GM21360 (cell line): ENCODE data around the gene UBXN6.

ENCODE experiments used
- ATAC-seq: cut with Tn5 transposase; IDR thresholded peaks from one replicate; pipeline ENCODE4 v1.9.1; 2021; ENCODE audit warnings: mild to moderate bottlenecking, moderate library complexity; ENCODE audit not compliant: unreplicated experiment

The UBXN6 gene

DNA sequence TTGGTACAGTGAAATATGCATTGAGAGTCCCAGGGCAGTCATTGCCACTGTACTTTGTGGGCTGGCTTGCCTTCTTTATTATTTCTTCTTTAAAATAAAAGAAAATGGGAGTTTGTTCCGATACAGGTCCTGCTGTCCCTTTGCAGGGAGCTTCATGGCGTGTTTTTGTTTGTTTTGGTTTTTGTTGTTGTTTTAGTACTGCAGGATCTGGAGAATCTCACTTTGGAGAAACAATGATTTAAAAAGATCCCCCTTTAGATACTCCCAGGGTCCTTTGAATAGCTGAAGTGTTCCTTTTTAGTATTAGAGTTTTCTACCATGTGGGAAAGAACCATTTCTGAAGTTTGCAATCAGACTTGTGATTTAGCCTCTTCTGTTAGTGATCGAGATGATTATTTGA is 44.0 kb downstream of the UBXN6 start:
- ATAC-seq: no peak

DNA sequence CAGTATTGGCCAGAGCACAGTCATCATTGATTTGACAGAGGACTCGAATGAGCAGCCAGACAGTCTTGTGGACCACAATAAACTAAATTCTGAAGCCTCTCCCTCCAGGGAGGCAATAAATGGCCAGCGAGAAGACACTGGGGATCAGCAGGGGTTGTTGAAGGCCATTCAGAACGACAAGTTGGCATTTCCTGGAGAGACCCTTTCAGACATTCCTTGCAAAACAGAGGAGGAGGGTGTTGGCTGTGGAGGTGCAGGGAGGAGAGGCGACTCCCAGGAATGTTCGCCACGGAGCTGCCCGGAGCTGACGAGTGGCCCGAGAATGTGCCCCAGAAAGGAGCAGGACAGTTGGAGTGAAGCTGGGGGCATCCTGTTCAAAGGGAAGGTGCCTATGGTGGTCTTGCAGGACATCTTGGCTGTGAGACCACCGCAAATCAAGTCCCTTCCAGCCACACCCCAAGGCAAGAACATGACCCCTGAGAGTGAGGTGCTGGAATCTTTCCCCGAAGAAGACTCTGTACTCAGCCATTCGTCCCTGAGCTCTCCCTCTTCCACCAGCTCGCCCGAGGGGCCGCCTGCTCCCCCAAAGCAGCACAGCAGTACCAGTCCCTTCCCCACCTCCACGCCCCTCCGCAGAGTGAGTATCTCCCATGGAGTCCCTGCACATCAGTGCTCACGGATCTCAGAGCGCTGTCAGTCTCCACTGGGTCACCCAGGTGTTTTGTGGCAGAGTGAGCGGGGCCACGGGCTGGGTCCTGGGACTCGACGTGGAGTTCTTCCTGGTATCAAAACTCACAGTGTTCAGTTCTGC is 48.3 kb downstream of the UBXN6 start:
- ATAC-seq: no peak

DNA sequence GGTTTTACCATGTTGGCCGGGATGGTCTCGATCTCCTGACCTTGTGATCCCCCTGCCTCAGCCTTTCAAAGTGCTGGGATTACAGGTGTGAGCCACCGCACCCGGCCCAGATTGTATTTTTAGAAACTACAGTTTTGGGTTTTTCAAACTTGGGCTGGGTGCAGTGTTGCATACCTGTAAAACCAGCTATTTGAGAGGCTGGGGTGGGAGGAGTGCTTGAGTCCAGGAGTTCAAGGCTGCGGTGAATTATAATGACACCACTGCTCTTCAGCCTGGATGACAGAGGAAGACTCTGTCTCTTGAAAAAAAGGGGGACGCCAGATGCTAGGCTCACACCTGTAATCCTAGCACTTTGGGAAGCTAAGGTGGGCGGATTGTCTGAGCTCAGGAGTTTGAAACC is 51.0 kb downstream of the UBXN6 start:
- ATAC-seq: no peak

DNA sequence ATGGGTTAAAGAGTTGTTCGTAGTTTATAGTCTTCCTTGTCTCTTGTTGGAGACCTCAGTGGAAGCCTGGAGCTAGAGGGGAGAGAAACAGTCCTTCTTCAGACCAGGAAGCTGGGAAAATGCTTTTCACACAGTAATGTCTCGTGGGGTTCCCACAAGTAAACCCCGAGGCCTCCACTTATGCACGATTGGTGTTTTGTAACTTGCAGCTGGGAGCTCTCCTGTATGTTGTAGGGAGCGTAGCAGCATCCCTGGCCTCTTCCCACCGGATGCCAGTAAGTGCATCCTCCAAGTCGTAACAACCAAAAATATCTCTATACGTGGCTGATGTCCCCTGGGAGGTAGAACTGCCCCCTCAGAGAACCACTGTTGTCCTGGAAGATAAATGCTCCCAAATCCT is 51.6 kb downstream of the UBXN6 start:
- no peak for ATAC-seq

DNA sequence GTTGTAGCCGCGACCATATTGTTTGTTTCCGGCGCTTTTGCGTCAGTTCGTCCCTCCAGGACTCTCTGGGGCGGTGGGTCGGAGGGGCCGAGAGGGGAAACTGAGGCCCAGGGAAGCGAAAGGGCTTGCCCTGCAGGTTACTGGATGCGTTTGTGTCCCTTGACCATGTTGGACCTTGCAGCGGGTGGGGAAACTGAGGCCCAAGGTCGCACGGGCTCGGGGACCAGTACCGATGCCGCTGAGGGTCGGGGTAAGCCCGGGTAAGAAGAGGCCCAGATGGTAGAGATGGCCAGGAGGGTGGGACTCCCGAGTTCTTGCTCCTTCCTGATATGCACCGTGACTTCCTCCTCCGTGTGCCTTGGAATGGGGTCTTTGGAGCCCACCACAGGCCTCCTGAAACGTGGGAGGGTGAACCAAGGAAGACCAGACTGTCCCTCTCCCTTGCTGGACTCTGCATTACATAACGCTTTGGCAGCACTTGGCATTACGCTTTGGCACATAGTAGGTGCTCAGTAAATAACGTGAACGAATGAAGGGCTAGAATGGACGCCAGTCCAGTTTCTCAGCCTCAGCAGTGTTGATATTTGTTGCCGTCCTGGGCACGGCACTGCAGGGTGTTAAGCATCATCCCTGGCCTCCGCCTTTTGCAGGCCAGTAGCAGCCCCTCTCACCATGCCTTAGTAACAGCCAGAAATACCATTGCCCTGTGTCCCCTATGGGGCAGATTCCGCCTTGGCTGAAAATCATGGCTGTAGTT is 54.4 kb downstream of the UBXN6 start:
- no peak for ATAC-seq

DNA sequence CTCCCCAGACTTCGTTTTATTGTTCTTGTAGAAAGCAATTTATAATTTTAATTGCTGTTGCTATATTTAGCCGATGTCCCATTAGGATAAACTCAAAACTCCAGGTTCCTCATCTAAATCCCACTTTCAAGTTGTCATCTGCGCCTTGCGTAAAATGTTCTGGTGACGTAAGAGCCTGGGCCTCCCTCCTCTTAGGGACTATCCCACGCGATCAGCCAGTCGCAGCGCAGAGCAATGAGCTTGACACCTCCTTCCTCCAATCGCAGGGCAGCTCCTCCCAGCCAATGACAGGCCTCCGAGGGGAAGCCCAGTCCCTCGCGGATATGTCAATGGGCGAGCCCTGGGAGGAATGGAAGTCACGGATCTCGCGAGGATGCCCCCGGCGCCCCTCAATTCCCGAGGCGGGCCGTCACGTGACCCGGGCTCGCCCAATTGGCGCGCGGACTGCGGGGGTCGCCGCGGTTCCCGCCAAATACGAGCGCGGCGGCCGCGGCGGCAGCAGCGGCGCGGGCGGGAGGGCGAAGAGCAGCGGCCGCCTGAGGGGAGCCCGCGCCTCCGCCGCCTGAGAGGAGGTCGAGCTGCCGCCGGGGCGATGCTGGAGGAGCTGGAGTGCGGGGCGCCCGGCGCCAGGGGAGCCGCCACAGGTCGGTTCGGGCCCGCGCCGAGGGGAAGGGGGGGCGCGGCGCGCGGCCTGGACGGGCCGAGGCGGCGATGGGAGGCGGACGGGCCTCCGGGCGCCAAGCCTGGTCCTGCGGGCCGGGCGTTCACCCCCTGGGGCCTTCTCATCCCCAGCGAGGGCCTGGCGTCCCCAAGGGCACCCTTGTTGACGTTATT is 55.2 kb downstream of the UBXN6 start, which contains the start of gene CHAF1A:
CHAF1A (plus strand) TSS at position 470 of the 834 bp plus-strand sequence; CDS start at position 593, 123 bp downstream.
- ATAC-seq: peak; percentile 71

DNA sequence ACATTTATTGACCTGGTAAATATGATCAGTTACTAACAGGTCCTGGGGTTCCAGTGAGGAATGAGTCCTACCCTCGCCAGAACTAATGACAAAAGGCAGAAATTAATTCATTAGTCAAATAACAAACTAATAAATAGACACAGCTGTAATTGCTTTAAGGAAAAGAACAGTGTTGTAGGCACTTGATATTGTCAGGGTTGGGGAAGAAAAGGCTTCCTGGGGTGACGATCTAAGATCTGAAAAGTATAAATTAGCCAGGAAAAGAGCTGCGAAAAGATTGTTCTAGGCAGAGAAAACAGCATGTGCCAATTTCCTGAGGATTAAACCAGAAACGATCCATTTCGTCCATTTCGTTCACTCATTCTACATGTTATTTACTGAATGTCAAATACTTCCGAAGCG is 55.8 kb downstream of the UBXN6 start:
- ATAC-seq: no peak

DNA sequence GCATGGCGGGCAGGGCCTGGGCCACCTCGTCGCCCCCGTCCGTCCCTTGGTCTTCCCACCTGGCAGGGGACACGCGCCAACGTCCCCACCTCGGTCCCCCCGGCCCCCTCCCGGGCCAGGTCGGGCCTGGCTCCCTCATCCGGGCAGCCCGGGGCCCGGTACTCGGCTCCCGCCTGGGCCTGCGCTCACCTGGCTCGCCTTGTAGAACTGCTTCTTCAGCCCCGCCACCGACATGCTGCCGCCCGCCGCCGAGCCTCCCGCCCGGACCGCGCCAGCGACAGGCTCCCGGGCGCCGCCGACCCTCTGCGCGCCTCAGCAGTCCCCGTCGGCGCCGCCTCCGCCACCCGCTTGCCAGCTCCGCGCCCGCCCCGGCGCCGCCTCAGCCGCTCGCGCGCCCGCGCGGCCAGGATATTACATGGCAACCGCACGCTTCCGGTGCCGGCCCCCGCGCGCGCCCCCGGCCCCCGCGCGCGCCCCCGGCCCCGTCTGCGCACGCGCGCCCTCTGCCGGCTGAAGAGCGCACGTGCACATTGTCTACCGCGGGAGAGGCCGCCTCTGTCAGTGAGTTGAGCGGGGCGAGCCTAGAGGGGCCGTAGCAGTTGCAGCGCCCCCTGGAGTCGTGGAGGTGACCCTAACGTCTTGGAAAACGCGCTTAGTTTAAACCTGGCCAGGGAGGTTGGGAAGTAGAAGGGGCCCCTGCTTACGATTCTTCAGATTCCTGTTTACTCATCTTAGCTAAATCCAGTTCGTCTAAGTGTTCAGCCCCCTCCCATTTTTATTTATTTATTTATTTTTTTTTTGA is 57.3 kb downstream of the UBXN6 start, which contains the start of gene SH3GL1:
SH3GL1 (minus strand) TSS at position 413 of the 802 bp plus-strand sequence; CDS start at position 234, 179 bp downstream.
- peak; percentile 52 for ATAC-seq

DNA sequence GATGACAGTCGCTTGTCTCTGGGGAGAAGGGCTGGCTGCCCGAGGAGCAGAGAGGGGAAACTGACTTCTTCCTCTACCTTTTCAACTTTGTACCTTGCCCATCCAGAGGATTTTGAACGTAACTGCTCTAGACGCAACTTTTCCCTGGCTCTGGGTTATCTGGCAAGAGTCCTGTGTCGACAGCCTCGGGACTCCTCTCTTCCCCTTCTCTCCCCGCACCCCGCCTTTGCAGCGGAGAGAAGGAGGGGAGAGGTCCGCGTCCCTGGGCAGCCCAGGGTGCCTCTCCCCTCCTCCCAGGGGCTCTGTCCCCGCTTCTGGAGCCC is 57.8 kb downstream of the UBXN6 start:
- ATAC-seq: no peak

DNA sequence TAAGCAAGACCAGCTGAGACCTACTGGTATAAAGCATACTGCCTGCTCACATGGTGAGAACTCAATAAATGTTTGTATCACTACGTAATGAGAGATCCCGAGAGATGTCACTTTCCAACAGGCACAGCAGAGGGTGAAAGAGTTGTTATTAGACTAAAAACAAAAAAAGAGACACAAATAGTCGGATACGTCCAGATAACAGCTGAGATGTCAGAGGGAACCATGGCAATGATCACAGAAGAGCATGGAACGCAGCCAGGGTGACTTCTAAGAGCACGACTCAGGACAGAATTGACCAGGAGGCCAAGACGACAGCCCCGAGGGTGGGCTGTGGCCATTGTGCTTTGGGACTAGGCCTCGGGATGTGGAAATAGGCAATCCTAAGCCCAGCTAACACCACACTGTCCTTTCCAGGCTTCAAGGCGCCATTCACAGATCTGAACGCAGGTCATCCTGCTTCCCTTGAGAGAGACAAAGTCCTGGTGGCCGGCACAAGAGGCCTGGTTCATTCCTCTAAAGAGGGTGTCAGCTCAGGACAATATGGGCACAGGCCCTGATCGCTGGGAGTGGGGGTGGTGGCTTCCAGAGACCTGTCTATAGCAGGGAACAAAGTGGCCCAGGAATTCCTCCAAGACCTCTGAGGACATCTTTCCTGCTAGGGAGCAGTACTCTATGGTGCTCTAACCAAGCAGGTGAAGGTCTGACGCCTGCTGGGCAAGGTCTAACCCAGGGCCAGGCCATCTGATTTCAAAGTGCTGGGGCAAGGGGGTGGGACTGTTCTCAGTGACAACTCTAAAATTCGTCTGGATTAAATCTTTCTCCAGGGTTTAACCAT is 60.4 kb downstream of the UBXN6 start:
- ATAC-seq: no peak
